Panc1 (cell line): ENCODE measurements around the gene SLC51B. TPM values are rescaled to one million over a fixed set of nuclear protein-coding genes. Genes with fewer than 3 reads are reported as not detected.
"Not testable (repeated sequence)": the region's sequence is repeated elsewhere in the genome, so short reads cannot be mapped to it uniquely, and the experiment has no call there.

Experiments used
- ATAC-seq: fragments of 200-7000 bp; cut with Tn5 transposase; 2 replicates; pipeline ENCODE4 v1.9.1; 2020; ENCODE audit warnings: mild to moderate bottlenecking, moderate library complexity
- BruUV-seq: library from RNA; stranded (reverse); fragments of 400-500 nt; replicated peaks from 2 replicates; lab custom pipeline; 2021; lab: Mats Ljungman, UMichigan
- CTCF ChIA-PET: fragments of 300-600 bp; sonication (Branson Sonifier 250); formaldehyde crosslinking; loops from one replicate; lab custom pipeline; 2022; ENCODE audit warnings: antibody characterized with exemption; lab: Charles Lee
- POLR2A ChIA-PET: fragments of 300-600 bp; sonication (Branson Sonifier 250); formaldehyde crosslinking; loops from one replicate; lab custom pipeline; 2022; ENCODE audit warnings: antibody characterized with exemption; lab: Charles Lee
- DNase-seq: peaks from one replicate; pipeline ENCODE4 v3.0.0-alpha.2; 2010; ENCODE audit warnings: low read depth, low spot score
- H3K27ac ChIP-seq: 2 replicates; pipeline ENCODE4 v1.5.1; 2011; ENCODE audit warnings: mild to moderate bottlenecking, low read length, inconsistent platforms
- H3K27me3 ChIP-seq: fragments of 200-500 bp; sonication (Bioruptor generic); 2 replicates; pipeline ENCODE4 v1.6.0; 2014; ENCODE audit warnings: low read length, inconsistent platforms; ENCODE audit not compliant: control insufficient read depth, insufficient read depth
- H3K36me3 ChIP-seq: fragments of 200-500 bp; sonication (Bioruptor generic); 2 replicates; pipeline ENCODE4 v1.5.1; 2014; ENCODE audit warnings: inconsistent platforms, mild to moderate bottlenecking, low read length, moderate library complexity; ENCODE audit not compliant: control insufficient read depth, insufficient read depth
- H3K4me1 ChIP-seq: 2 replicates; pipeline ENCODE4 v1.5.1; 2011; ENCODE audit warnings: inconsistent platforms, mild to moderate bottlenecking, low read length, moderate library complexity; ENCODE audit not compliant: control insufficient read depth, insufficient read depth
- H3K4me3 ChIP-seq, 2 experiments: 2 replicates each; pipeline ENCODE4 v1.5.1; 2011 to 2012; ENCODE audit warnings: low read depth in 2 of 2, low read length in 2 of 2, mild to moderate bottlenecking in 2 of 2, inconsistent platforms in 1 of 2, moderate library complexity in 1 of 2
- H3K9me3 ChIP-seq: fragments of 200-500 bp; sonication (Bioruptor generic); 2 replicates; pipeline ENCODE4 v1.5.1; 2014; ENCODE audit warnings: low read depth, mild to moderate bottlenecking, inconsistent platforms, low read length, moderate library complexity; ENCODE audit not compliant: control insufficient read depth, insufficient read depth
- POLR2AphosphoS5 ChIP-seq: IDR thresholded peaks from 2 replicates; pipeline ENCODE4 v1.6.1; 2012; ENCODE audit warnings: mild to moderate bottlenecking, low read depth, low read length, moderate library complexity
- SIN3A ChIP-seq: IDR thresholded peaks from 2 replicates; pipeline ENCODE4 v1.6.1; 2012; ENCODE audit warnings: low read depth, mild to moderate bottlenecking, low read length, moderate library complexity, borderline replicate concordance; ENCODE audit not compliant: insufficient read depth
- TCF7L2 ChIP-seq: IDR thresholded peaks from 2 replicates; pipeline ENCODE4 v1.6.1; 2011; ENCODE audit warnings: mild to moderate bottlenecking, low read depth, low read length, inconsistent platforms
- in situ Hi-C: cut with HindIII; loops from 2 replicates; pipeline ENCODE4 v1.10.0; 2016; ENCODE audit warnings: low sequenced_read_pairs, low pct_unique_long_range_greater_than_20kb
- intact Hi-C: fragments of 100-400 bp; cut with micrococcal nuclease; formaldehyde crosslinking; loops from one replicate; pipeline ENCODE4 v1.10.0; 2022; ENCODE audit not compliant: unreplicated experiment
- total RNA-seq: library from RNA; stranded (reverse); gene quantifications from one replicate; pipeline ENCODE4 v1.2.1, GENCODE V29; 2021; ENCODE audit not compliant: unreplicated experiment
- TF ChIP-seq, protein P1 (sequence below): fragments of 450-650 bp; IDR thresholded peaks from 2 replicates; pipeline ENCODE4 v1.5.1; 2017; ENCODE audit warnings: mild to moderate bottlenecking
- TF ChIP-seq, protein P2 (sequence below), 2 experiments: IDR thresholded peaks; 2 replicates each; pipeline ENCODE4 v1.6.1; 2011 to 2012; ENCODE audit warnings: low read depth in 2 of 2, control low read depth in 1 of 2, low read length in 1 of 2, mild to moderate bottlenecking in 1 of 2, moderate library complexity in 1 of 2; ENCODE audit not compliant: insufficient read depth in 1 of 2

Gene SLC51B
- total RNA-seq, 1 experiment from 2014 or later: 0.51 TPM

DNA sequence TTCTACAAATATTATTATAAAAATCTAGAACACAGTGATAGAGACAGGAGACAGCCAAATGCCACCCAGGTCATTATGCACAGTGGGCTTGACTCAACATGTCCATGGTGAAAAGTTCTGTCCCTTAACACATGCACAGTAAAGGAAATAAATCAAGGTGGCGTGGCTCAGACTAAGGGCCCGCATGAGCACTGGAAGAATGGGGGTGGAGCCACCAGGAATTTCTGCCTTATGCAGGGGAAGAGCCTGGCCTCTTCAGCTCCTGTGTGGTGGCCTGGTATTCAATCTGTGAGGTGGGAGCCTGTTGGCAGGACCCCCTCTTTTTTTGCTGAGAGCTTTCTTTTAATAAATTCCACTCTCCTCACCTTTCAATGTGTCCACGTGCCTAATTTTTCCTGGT is 38.3 kb upstream of the SLC51B start:
- ChIA-PET CTCF (interaction anchor here (0.6 kb wide), 1 partner anchor 329 kb away, joined by 10 read pairs; no protein-coding TSS in a partner anchor), POLR2A (no interaction called here)
- no peaks in the 10 kb centered on the region for H3K27me3 ChIP-seq
- BruUV-seq: no TSS peak
- H3K4me3 ChIP-seq: no peak overlapping the region
- H3K27ac ChIP-seq: no peak overlapping the region
- TF ChIP-seq SIN3A (no peak), TCF7L2 (no peak), POLR2AphosphoS5 (no peak)
- TF ChIP-seq, protein P1, sequence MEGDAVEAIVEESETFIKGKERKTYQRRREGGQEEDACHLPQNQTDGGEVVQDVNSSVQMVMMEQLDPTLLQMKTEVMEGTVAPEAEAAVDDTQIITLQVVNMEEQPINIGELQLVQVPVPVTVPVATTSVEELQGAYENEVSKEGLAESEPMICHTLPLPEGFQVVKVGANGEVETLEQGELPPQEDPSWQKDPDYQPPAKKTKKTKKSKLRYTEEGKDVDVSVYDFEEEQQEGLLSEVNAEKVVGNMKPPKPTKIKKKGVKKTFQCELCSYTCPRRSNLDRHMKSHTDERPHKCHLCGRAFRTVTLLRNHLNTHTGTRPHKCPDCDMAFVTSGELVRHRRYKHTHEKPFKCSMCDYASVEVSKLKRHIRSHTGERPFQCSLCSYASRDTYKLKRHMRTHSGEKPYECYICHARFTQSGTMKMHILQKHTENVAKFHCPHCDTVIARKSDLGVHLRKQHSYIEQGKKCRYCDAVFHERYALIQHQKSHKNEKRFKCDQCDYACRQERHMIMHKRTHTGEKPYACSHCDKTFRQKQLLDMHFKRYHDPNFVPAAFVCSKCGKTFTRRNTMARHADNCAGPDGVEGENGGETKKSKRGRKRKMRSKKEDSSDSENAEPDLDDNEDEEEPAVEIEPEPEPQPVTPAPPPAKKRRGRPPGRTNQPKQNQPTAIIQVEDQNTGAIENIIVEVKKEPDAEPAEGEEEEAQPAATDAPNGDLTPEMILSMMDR: no peak
- TF ChIP-seq, protein P2, sequence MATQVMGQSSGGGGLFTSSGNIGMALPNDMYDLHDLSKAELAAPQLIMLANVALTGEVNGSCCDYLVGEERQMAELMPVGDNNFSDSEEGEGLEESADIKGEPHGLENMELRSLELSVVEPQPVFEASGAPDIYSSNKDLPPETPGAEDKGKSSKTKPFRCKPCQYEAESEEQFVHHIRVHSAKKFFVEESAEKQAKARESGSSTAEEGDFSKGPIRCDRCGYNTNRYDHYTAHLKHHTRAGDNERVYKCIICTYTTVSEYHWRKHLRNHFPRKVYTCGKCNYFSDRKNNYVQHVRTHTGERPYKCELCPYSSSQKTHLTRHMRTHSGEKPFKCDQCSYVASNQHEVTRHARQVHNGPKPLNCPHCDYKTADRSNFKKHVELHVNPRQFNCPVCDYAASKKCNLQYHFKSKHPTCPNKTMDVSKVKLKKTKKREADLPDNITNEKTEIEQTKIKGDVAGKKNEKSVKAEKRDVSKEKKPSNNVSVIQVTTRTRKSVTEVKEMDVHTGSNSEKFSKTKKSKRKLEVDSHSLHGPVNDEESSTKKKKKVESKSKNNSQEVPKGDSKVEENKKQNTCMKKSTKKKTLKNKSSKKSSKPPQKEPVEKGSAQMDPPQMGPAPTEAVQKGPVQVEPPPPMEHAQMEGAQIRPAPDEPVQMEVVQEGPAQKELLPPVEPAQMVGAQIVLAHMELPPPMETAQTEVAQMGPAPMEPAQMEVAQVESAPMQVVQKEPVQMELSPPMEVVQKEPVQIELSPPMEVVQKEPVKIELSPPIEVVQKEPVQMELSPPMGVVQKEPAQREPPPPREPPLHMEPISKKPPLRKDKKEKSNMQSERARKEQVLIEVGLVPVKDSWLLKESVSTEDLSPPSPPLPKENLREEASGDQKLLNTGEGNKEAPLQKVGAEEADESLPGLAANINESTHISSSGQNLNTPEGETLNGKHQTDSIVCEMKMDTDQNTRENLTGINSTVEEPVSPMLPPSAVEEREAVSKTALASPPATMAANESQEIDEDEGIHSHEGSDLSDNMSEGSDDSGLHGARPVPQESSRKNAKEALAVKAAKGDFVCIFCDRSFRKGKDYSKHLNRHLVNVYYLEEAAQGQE (IDR thresholded peaks at IDR 0.05; ENCODE audit: insufficient read depth in 1 of 2, low read depth in 2 of 2, low read length in 1 of 2): no peak
- H3K4me1 ChIP-seq: no peaks in the 10 kb centered on the region
- no peak for DNase-seq
- no peak for ATAC-seq
- intact Hi-C loops (no loop called here), in situ Hi-C loops (no loop called here)
- H3K36me3 ChIP-seq: no peaks in the 10 kb centered on the region
- no peaks in the 10 kb centered on the region for H3K9me3 ChIP-seq

DNA sequence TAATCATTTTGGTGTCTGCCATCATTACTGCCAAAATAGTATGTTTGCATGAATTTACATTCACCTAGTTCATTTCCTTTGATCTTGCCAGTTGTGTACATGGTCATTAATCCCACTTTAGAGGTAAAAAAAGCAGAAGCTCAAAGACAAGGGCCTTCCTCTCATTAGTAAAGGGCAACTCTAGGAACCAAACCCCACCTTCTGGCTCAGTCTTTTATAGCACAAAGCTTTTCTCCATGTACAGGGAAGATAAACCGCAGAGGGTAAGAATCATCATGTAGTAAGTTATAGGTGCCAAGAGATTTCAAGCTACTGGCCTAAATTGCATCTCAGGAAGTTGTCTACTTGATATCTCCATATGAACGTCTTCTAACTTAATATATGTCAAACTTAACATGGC is 36.2 kb upstream of the SLC51B start:
- no peak overlapping the region for H3K4me3 ChIP-seq
- H3K9me3 ChIP-seq: peaks cover 2% of the 10 kb centered on the region; the same call in 1 of the 2 replicates
- DNase-seq: no peak
- CTCF ChIA-PET: no interaction called here
- BruUV-seq: no TSS peak
- TF ChIP-seq, protein P1: no peak; the same call in 1 of the 2 replicates
- TF ChIP-seq POLR2AphosphoS5: no peak
- TF ChIP-seq TCF7L2: 0 out of 2 replicates have a peak, but pooled peaks have one; percentile 25
- no peaks in the 10 kb centered on the region for H3K4me1 ChIP-seq
- H3K27ac ChIP-seq: no peak overlapping the region
- H3K36me3 ChIP-seq: no peaks in the 10 kb centered on the region
- intact Hi-C loops: no loop called here
- POLR2A ChIA-PET: interaction anchor here (0.6 kb wide), 1 partner anchor 123 kb away, joined by 3 read pairs; no protein-coding TSS in a partner anchor
- in situ Hi-C loops: no loop called here
- ATAC-seq: no peak
- no peaks in the 10 kb centered on the region for H3K27me3 ChIP-seq

DNA sequence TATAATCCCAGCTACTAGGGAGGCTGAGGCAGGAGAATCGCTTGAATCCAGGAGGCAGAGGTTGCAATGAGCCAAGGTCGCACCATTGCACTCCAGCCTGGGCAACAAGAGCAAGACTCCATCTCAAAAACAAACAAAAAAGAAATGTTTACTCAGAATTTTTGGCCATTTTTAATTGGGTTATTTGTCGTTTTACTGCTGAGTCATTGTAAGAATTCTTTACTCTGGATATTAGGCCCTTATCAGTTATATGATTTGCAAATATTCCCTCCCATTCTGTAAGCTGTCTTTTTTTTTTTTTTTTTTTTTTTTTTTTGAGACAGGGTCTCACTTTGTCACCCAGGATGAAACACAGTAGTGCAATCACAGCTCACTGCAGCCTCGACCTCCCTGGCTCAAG is 34.0 kb upstream of the SLC51B start:
- H3K9me3 ChIP-seq, H3K4me3 ChIP-seq, in situ Hi-C loops, BruUV-seq, H3K27ac ChIP-seq, ATAC-seq, H3K27me3 ChIP-seq, DNase-seq, H3K36me3 ChIP-seq, intact Hi-C loops, H3K4me1 ChIP-seq: not testable (repeated sequence)
- POLR2A ChIA-PET: interaction anchor here (0.6 to 0.7 kb wide), 3 partner anchors 72 to 200 kb away, joined by 7 to 14 read pairs (median 8); no protein-coding TSS in a partner anchor
- CTCF ChIA-PET: interaction anchor here (0.6 kb wide), 1 partner anchor 15 kb away, joined by 4 read pairs; no protein-coding TSS in a partner anchor
